A375 (cell line): Measurements from ENCODE around the gene CC2D2B. TPM values are rescaled to one million over a fixed set of nuclear protein-coding genes. Genes with fewer than 3 reads are reported as not detected.

Experiments
- small RNA-seq: library from RNA; depleted of rRNA; stranded (forward); fragments of <200 nt; gene quantifications from one replicate; pipeline ENCODE3, GENCODE V24; 2014
- total RNA-seq: library from RNA; depleted of rRNA; stranded (reverse); fragments of >200 nt; shearing (Covaris generic); gene quantifications from 2 replicates; pipeline ENCODE4 v1.2.3, GENCODE V29; 2014; rRNA removed

The CC2D2B gene
- 0.24 TPM in 1 of 2 replicates, not detected in the other for total RNA-seq

GRCh38 chr10:95907456-95908253 is at the start of gene CC2D2B:
Gene CC2D2B (plus strand): TSS chr10:95907975. CDS start chr10:95911324, 3,349 bp downstream.

GRCh38 chr10:96043033-96043892 is 135.5 kb downstream of the CC2D2B start, which contains the start of gene CCNJ:
Gene CCNJ (plus strand): TSS chr10:96043583. CDS start chr10:96044394, 811 bp downstream.

Small RNA genes within 50 kb of the gene (small RNA-seq; reads per million reads assigned to genes)
- gene MIR3157: not detected

Other genes with a start within 250 kb of the CC2D2B start
- 18.7 and 20.0 TPM in 2 replicates for gene TCTN3, start 214.0 kb upstream of the CC2D2B start, total RNA-seq
- 0.08 TPM in 1 of 2 replicates, not detected in the other for gene ENTPD1, start 151.8 kb upstream of the CC2D2B start, total RNA-seq
- 3.2 and 5.2 TPM in 2 replicates for gene CCNJ, start 135.6 kb downstream of the CC2D2B start, total RNA-seq
- 8.9 and 11.0 TPM in 2 replicates for gene ZNF518A, start 222.3 kb downstream of the CC2D2B start, total RNA-seq